SK-MEL-5 (cell line): Measurements from ENCODE around the gene ROBO4. TPM values are rescaled to one million over a fixed set of nuclear protein-coding genes. Genes with fewer than 3 reads are reported as not detected.

Experiments
- DNase-seq: peaks from one replicate; pipeline ENCODE4 v3.0.0-alpha.2; 2016; ENCODE audit warnings: low read depth, low spot score
- in situ Hi-C: cut with HindIII; loops from 2 replicates; pipeline ENCODE4 v1.10.0; 2016; ENCODE audit warnings: low sequenced_read_pairs, high pct_unique_total_duplicates, low pct_unique_long_range_greater_than_20kb
- total RNA-seq: library from RNA; depleted of rRNA; stranded (reverse); fragments of >200 nt; shearing (Covaris generic); gene quantifications from 2 replicates; pipeline ENCODE4 v1.2.3, GENCODE V29; 2014

Gene ROBO4
- total RNA-seq, 1 experiment from 2014 or later: not detected

- in situ Hi-C loops: no loop called here
- no peak for DNase-seq
Measured at GRCh38 chr11:124922831-124923230, 25.2 kb upstream of the ROBO4 start.

- DNase-seq: no peak
- in situ Hi-C loops: no loop called here
Measured at GRCh38 chr11:124920870-124921609, 23.4 kb upstream of the ROBO4 start.

GRCh38 chr11:124920356-124920755, 22.7 kb upstream of the ROBO4 start:
- in situ Hi-C loops: no loop called here
- DNase-seq: no peak

GRCh38 chr11:124919898-124920297, 22.2 kb upstream of the ROBO4 start:
- DNase-seq: no peak
- in situ Hi-C loops: no loop called here

GRCh38 chr11:124918950-124919349, 21.3 kb upstream of the ROBO4 start, which contains the start of gene HEPN1:
Gene HEPN1 (plus strand): TSS chr11:124919250.
- DNase-seq: no peak
- in situ Hi-C loops: no loop called here

GRCh38 chr11:124917115-124917637, 19.5 kb upstream of the ROBO4 start:
- peak; percentile 13 for DNase-seq
- in situ Hi-C loops: no loop called here

- in situ Hi-C loops: no loop called here
- no peak for DNase-seq
Measured at GRCh38 chr11:124916370-124916710, 18.7 kb upstream of the ROBO4 start.

GRCh38 chr11:124915541-124916369, 18.1 kb upstream of the ROBO4 start:
- in situ Hi-C loops: no loop called here
- no peak for DNase-seq

GRCh38 chr11:124902616-124903015, 5.0 kb upstream of the ROBO4 start:
- in situ Hi-C loops: no loop called here
- no peak for DNase-seq

GRCh38 chr11:124900464-124900863, 2.8 kb upstream of the ROBO4 start:
- DNase-seq: no peak
- in situ Hi-C loops: no loop called here

- DNase-seq: no peak
- in situ Hi-C loops: no loop called here
Measured at GRCh38 chr11:124899383-124900145, 1.9 kb upstream of the ROBO4 start.

GRCh38 chr11:124898711-124899110, 1.0 kb upstream of the ROBO4 start:
- in situ Hi-C loops: no loop called here
- no peak for DNase-seq

- no peak for DNase-seq
- in situ Hi-C loops: no loop called here
Measured at GRCh38 chr11:124898263-124898680, 607 bp upstream of the ROBO4 start.

- in situ Hi-C loops: no loop called here
- DNase-seq: no peak
Measured at GRCh38 chr11:124896821-124897391, 759 bp downstream of the ROBO4 start.

GRCh38 chr11:124896071-124896750, 1.5 kb downstream of the ROBO4 start:
- in situ Hi-C loops: no loop called here
- no peak for DNase-seq

- in situ Hi-C loops: no loop called here
- no peak for DNase-seq
Measured at GRCh38 chr11:124895471-124895971, 2.1 kb downstream of the ROBO4 start.
